ENCODE results near the gene BMPER. TPM values are rescaled to one million over a fixed set of nuclear protein-coding genes. Genes with fewer than 3 reads are reported as not detected.

Gene BMPER
- total RNA-seq, 1 donor from 2014 or later: 10.2 TPM

GRCh38 chr7:34109936-34110780, 204.8 kb downstream of the BMPER start:
- H3K36me3 Mint-ChIP-seq: no peaks in the 10 kb centered on the region
- no peaks in the 10 kb centered on the region for H3K27me3 Mint-ChIP-seq
- TF ChIP-seq, protein P1, sequence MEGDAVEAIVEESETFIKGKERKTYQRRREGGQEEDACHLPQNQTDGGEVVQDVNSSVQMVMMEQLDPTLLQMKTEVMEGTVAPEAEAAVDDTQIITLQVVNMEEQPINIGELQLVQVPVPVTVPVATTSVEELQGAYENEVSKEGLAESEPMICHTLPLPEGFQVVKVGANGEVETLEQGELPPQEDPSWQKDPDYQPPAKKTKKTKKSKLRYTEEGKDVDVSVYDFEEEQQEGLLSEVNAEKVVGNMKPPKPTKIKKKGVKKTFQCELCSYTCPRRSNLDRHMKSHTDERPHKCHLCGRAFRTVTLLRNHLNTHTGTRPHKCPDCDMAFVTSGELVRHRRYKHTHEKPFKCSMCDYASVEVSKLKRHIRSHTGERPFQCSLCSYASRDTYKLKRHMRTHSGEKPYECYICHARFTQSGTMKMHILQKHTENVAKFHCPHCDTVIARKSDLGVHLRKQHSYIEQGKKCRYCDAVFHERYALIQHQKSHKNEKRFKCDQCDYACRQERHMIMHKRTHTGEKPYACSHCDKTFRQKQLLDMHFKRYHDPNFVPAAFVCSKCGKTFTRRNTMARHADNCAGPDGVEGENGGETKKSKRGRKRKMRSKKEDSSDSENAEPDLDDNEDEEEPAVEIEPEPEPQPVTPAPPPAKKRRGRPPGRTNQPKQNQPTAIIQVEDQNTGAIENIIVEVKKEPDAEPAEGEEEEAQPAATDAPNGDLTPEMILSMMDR (conservative IDR thresholded peaks at IDR 0.05): no peak
- H3K27ac Mint-ChIP-seq: no peak overlapping the region
- peaks cover 14% of the 10 kb centered on the region for H3K4me1 Mint-ChIP-seq (ENCODE audit: unreplicated experiment)
- DNase-seq (ENCODE audit: extremely low spot score, unreplicated experiment): no peak
- H3K9me3 Mint-ChIP-seq: peaks cover 4% of the 10 kb centered on the region
- H3K4me3 Mint-ChIP-seq: no peak overlapping the region

GRCh38 chr7:34111031-34111430, 205.7 kb downstream of the BMPER start:
- Mint-ChIP-seq H3K27ac (no peak overlapping the region), H3K36me3 (no peaks in the 10 kb centered on the region), H3K4me1 (ENCODE audit: unreplicated experiment) (peaks cover 14% of the 10 kb centered on the region), H3K4me3 (no peak overlapping the region), H3K9me3 (peaks cover 4% of the 10 kb centered on the region), H3K27me3 (no peaks in the 10 kb centered on the region)
- DNase-seq (ENCODE audit: extremely low spot score, unreplicated experiment): no peak
- TF ChIP-seq, protein P1 (conservative IDR thresholded peaks at IDR 0.05): no peak

DNA sequence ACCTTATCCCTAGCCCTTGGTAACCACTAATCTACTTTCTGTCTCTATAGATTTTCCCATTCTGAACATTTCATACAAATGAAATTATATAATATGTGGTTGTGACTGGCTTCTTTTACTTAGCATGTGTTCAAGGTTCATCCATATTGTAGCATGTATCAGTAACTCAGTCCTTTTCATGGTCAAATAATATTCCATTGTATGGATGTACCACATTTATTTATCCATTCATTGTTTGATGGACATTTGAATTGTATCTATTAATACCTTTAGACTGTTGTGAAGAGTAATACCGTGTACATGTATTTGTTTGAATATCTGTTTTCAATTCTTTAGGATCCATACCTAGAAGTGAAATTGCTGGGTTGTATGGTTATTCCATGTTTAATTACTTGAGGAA, 210.2 kb downstream of the BMPER start:
- peaks cover 4% of the 10 kb centered on the region for H3K9me3 Mint-ChIP-seq

DNA sequence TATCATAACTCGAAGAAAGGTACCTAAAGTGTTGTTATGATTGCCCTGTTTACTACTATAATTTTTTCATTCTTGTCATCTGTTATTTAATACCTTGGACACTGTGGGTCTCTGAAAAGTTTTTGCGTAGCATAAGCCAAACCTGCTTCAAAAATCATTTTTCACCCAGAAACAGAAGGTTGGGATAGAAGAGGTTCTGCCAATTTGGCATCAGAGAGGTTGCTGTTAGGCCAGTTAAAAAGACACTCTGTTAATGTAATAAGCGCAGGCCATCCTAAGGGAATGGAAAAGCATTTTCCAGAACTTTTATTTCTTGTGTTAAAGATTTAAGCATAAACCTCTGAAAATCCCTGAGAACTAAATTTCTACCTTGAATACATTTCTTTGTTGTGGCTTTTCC, 212.2 kb downstream of the BMPER start:
- H3K27ac Mint-ChIP-seq: no peak overlapping the region
- H3K9me3 Mint-ChIP-seq: peaks cover 4% of the 10 kb centered on the region
- TF ChIP-seq, protein P1 (conservative IDR thresholded peaks at IDR 0.05): no peak
- no peaks in the 10 kb centered on the region for H3K27me3 Mint-ChIP-seq
- DNase-seq (ENCODE audit: extremely low spot score, unreplicated experiment): no peak
- H3K4me3 Mint-ChIP-seq: no peak overlapping the region
- H3K4me1 Mint-ChIP-seq (ENCODE audit: unreplicated experiment): no peaks in the 10 kb centered on the region
- H3K36me3 Mint-ChIP-seq: no peaks in the 10 kb centered on the region

More for the DNA sequence above, 210.2 kb downstream of the BMPER start:
- Mint-ChIP-seq H3K27me3 (no peaks in the 10 kb centered on the region), H3K36me3 (no peaks in the 10 kb centered on the region), H3K4me1 (ENCODE audit: unreplicated experiment) (no peaks in the 10 kb centered on the region), H3K27ac (no peak overlapping the region), H3K4me3 (no peak overlapping the region)
- TF ChIP-seq, protein P1 (conservative IDR thresholded peaks at IDR 0.05): no peak
- DNase-seq (ENCODE audit: extremely low spot score, unreplicated experiment): no peak

DNA sequence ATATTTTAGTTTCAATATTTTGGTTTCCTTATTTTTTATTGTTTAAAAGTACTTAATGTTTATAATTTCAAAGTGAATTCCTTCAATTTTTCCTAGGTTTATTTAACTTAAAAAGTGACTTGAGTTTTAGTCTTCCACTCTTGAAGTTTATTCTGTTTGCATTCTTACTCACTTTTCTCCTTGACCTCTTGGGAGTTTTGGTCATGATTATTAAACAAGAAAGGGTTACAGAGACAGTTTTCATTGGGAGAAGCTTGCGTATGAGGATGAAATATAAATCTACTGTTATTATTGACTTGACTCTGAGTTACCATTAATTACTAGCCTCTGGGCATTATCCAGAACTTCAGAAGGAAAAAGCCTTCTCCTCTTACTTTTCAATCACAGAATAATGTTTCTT, 216.0 kb downstream of the BMPER start:
- TF ChIP-seq, protein P1 (conservative IDR thresholded peaks at IDR 0.05): no peak
- DNase-seq (ENCODE audit: extremely low spot score, unreplicated experiment): no peak
- H3K36me3 Mint-ChIP-seq: no peaks in the 10 kb centered on the region
- H3K27ac Mint-ChIP-seq: no peak overlapping the region
- peaks cover 5% of the 10 kb centered on the region for H3K9me3 Mint-ChIP-seq
- H3K4me3 Mint-ChIP-seq: no peak overlapping the region
- H3K27me3 Mint-ChIP-seq: no peaks in the 10 kb centered on the region
- H3K4me1 Mint-ChIP-seq (ENCODE audit: unreplicated experiment): no peaks in the 10 kb centered on the region
